ENCODE results near the gene CCNL1.

The CCNL1 gene

GRCh38 chr3:157159037-157159761 is 748 bp downstream of the CCNL1 start:
- Histone ChIP-seq H2AFZ (ENCODE audit: low read depth) (no peak overlapping the region), H3K36me3 (ENCODE audit: insufficient read depth) (peaks cover 44% of the 10 kb centered on the region), H3K79me2 (ENCODE audit: insufficient read depth, low read depth) (peaks cover 72% of the 10 kb centered on the region), H3K4me2 (peak overlapping the region; percentile 97), H3K27me3 (ENCODE audit: insufficient read depth, low read depth) (no peaks in the 10 kb centered on the region), H3K4me1 (ENCODE audit: low read depth, poor library complexity, severe bottlenecking) (peaks cover 65% of the 10 kb centered on the region), H4K20me1 (ENCODE audit: insufficient read depth) (peaks cover 50% of the 10 kb centered on the region), H3K27ac (peak overlapping the region; percentile 99), H3K9ac (peak overlapping the region; percentile 97), H3K4me3 (IDR thresholded peaks at IDR 0.05; ENCODE audit: insufficient read depth, low read depth, low read length) (peak overlapping the region; percentile 97)
- 0 out of 2 replicates have a peak, but pooled peaks have one; percentile 24 for TF ChIP-seq CTCF (conservative IDR thresholded peaks at IDR 0.05; ENCODE audit: low read depth, low read length)

DNA sequence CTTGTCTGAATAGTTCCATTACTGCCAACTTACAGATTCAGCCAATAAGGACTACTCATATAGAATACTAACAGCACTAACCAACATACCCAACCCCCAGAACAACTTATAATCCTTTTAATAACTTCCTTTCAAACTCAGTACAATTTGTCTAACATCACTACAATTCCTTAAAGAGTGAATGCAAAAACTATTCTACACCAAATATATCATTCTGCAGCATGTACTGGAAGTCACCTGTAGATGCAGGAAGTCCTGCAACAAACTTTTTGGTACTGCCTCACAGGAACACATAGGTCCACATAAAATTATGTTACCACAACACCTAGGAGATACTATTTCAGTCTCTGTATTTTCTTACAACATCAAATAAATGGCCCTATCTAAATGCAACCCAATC is 2.1 kb downstream of the CCNL1 start:
- Histone ChIP-seq H2AFZ (ENCODE audit: low read depth) (no peak overlapping the region), H4K20me1 (ENCODE audit: insufficient read depth) (peaks cover 64% of the 10 kb centered on the region), H3K9ac (peak overlapping the region; percentile 97)

DNA sequence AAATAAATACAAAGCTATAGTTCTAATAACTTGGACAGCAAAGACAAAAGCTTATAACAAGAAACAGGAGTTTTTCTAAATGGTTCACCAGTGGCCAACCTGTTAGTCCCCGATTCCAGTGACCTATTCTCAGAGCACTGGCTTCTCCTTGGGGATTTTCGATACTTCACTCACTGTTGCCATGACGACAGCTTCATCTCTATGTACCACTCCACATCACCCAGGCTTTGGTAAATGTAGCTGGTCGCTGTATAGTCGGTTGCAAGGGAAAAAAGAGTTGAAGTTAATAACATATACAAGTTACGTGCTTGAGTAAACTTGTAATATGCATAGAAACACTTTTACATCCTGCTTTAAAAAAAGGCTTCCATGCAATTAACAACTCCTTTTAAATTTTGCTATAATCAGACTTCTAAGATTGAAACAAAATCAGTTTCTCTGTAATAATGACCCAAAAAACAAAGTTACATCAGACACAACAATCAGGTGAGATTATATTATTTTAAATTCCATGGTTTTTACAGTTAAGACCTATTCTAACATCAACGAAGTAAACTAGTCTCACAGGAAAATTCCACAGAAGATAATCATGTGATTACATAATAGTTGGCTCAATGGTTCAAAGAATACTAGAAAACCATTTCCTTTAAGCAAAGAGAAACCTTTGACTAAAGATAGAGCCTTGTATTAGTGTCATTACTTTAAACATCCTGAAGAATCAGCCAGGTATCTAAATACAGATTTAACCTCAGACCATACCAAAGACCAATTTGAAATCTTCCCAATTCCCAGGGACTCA is 2.9 kb downstream of the CCNL1 start:
- Histone ChIP-seq H3K27ac (peak overlapping the region; percentile 5; the same call in 1 of the 2 replicates), H3K79me2 (ENCODE audit: insufficient read depth, low read depth) (peaks cover 90% of the 10 kb centered on the region), H2AFZ (ENCODE audit: low read depth) (no peak overlapping the region), H3K4me2 (peak overlapping the region; percentile 97), H4K20me1 (ENCODE audit: insufficient read depth) (peaks cover 68% of the 10 kb centered on the region), H3K27me3 (ENCODE audit: insufficient read depth, low read depth) (no peaks in the 10 kb centered on the region), H3K9ac (no peak overlapping the region; the same call in 1 of the 2 replicates), H3K4me3 (IDR thresholded peaks at IDR 0.05; ENCODE audit: insufficient read depth, low read depth, low read length) (no peak overlapping the region), H3K4me1 (ENCODE audit: low read depth, poor library complexity, severe bottlenecking) (peaks cover 78% of the 10 kb centered on the region), H3K36me3 (ENCODE audit: insufficient read depth) (peaks cover 64% of the 10 kb centered on the region)
- no peak for TF ChIP-seq CTCF (conservative IDR thresholded peaks at IDR 0.05; ENCODE audit: low read depth, low read length)

More for the DNA sequence above, 2.1 kb downstream of the CCNL1 start:
- H3K27me3 ChIP-seq (ENCODE audit: insufficient read depth, low read depth), result no peaks in the 10 kb centered on the region
- peak overlapping the region; percentile 97 for H3K4me3 ChIP-seq (IDR thresholded peaks at IDR 0.05; ENCODE audit: insufficient read depth, low read depth, low read length)
- peaks cover 86% of the 10 kb centered on the region for H3K79me2 ChIP-seq (ENCODE audit: insufficient read depth, low read depth)
- H3K4me2 ChIP-seq, result peak overlapping the region; percentile 97
- TF ChIP-seq CTCF (conservative IDR thresholded peaks at IDR 0.05; ENCODE audit: low read depth, low read length), result no peak
- peaks cover 56% of the 10 kb centered on the region for H3K36me3 ChIP-seq (ENCODE audit: insufficient read depth)
- peaks cover 76% of the 10 kb centered on the region for H3K4me1 ChIP-seq (ENCODE audit: low read depth, poor library complexity, severe bottlenecking)
- H3K27ac ChIP-seq, result peak overlapping the region; percentile 99; the same call in 1 of the 2 replicates

- Histone ChIP-seq H2AFZ (ENCODE audit: low read depth) (no peak overlapping the region), H3K4me1 (ENCODE audit: low read depth, poor library complexity, severe bottlenecking) (peaks cover 77% of the 10 kb centered on the region), H3K9ac (no peak overlapping the region; the same call in 1 of the 2 replicates), H3K27me3 (ENCODE audit: insufficient read depth, low read depth) (no peaks in the 10 kb centered on the region), H3K27ac (peak overlapping the region; percentile 13; the same call in 1 of the 2 replicates), H3K36me3 (ENCODE audit: insufficient read depth) (peaks cover 74% of the 10 kb centered on the region), H4K20me1 (ENCODE audit: insufficient read depth) (peaks cover 75% of the 10 kb centered on the region), H3K4me2 (peak overlapping the region; percentile 97), H3K79me2 (ENCODE audit: insufficient read depth, low read depth) (peaks cover 93% of the 10 kb centered on the region), H3K4me3 (IDR thresholded peaks at IDR 0.05; ENCODE audit: insufficient read depth, low read depth, low read length) (no peak overlapping the region)
- TF ChIP-seq CTCF (conservative IDR thresholded peaks at IDR 0.05; ENCODE audit: low read depth, low read length), result no peak
Observed at GRCh38 chr3:157155591-157155990, 4.4 kb downstream of the CCNL1 start.

All from KMS-11 (cell line).